GM18511 (cell line): ENCODE results near the gene CARMIL1.

Experiments
- ATAC-seq: cut with Tn5 transposase; IDR thresholded peaks from one replicate; pipeline ENCODE4 v1.9.1; 2021; ENCODE audit warnings: mild to moderate bottlenecking, moderate library complexity; ENCODE audit not compliant: unreplicated experiment

Gene CARMIL1

GRCh38 chr6:25403150-25403549 lies 124.0 kb downstream of the CARMIL1 start:
- no peak for ATAC-seq

- ATAC-seq, result no peak
These were observed 124.9 kb downstream of the CARMIL1 start for GRCh38 chr6:25404091-25404490.

- ATAC-seq, result peak; percentile 97
These were observed 125.6 kb downstream of the CARMIL1 start for GRCh38 chr6:25404693-25405169.

GRCh38 chr6:25405442-25405841 lies 126.3 kb downstream of the CARMIL1 start:
- no peak for ATAC-seq

- no peak for ATAC-seq
These were observed 128.3 kb downstream of the CARMIL1 start for GRCh38 chr6:25407431-25407830.

GRCh38 chr6:25410102-25410501 lies 130.9 kb downstream of the CARMIL1 start:
- ATAC-seq, result no peak

GRCh38 chr6:25411316-25411950 lies 132.3 kb downstream of the CARMIL1 start:
- peak; percentile 50 for ATAC-seq

GRCh38 chr6:25413207-25413905 lies 134.2 kb downstream of the CARMIL1 start:
- ATAC-seq, result no peak

GRCh38 chr6:25414168-25414567 lies 135.0 kb downstream of the CARMIL1 start:
- no peak for ATAC-seq

GRCh38 chr6:25414755-25415154 lies 135.6 kb downstream of the CARMIL1 start:
- ATAC-seq, result no peak

GRCh38 chr6:25415274-25415673 lies 136.1 kb downstream of the CARMIL1 start:
- ATAC-seq, result no peak

GRCh38 chr6:25415701-25416100 lies 136.5 kb downstream of the CARMIL1 start:
- ATAC-seq, result no peak

- no peak for ATAC-seq
These were observed 138.0 kb downstream of the CARMIL1 start for GRCh38 chr6:25417046-25417605.

GRCh38 chr6:25418454-25419052 lies 139.4 kb downstream of the CARMIL1 start:
- ATAC-seq, result no peak

- ATAC-seq, result no peak
These were observed 140.7 kb downstream of the CARMIL1 start for GRCh38 chr6:25419879-25420278.

- ATAC-seq, result no peak
These were observed 144.2 kb downstream of the CARMIL1 start for GRCh38 chr6:25423358-25423757.

GRCh38 chr6:25424303-25424702 lies 145.1 kb downstream of the CARMIL1 start:
- ATAC-seq, result no peak

GRCh38 chr6:25427549-25427948 lies 148.4 kb downstream of the CARMIL1 start:
- ATAC-seq, result no peak

- ATAC-seq, result no peak
These were observed 149.7 kb downstream of the CARMIL1 start for GRCh38 chr6:25428758-25429317.

GRCh38 chr6:25431306-25431974 lies 152.3 kb downstream of the CARMIL1 start:
- no peak for ATAC-seq

GRCh38 chr6:25431975-25432307 lies 152.8 kb downstream of the CARMIL1 start:
- ATAC-seq, result no peak
